NCI-H1694 treated with DMSO at 0.1 percent for 48 hours (cell line): Measurements from ENCODE around the gene KRTAP5-3.
A peak's percentile ranks its signal among the peaks of the same experiment; 100 is the strongest.

ENCODE experiments used
- DNase-seq: peaks from one replicate; lab custom pipeline; 2025; lab: John Stamatoyannopoulos, UW

KRTAP5-3 gene

GRCh38 chr11:1643146-1643690 is 35.0 kb upstream of the KRTAP5-3 start:
- no peak for DNase-seq

GRCh38 chr11:1642288-1643145 is 34.3 kb upstream of the KRTAP5-3 start:
- DNase-seq = no peak

GRCh38 chr11:1641096-1641495 is 32.8 kb upstream of the KRTAP5-3 start:
- DNase-seq = no peak

- no peak for DNase-seq
Measured at GRCh38 chr11:1640076-1640946, 32.0 kb upstream of the KRTAP5-3 start.

GRCh38 chr11:1639666-1640065 is 31.4 kb upstream of the KRTAP5-3 start:
- DNase-seq = no peak

GRCh38 chr11:1639102-1639620 is 30.9 kb upstream of the KRTAP5-3 start:
- peak; percentile 61 for DNase-seq

GRCh38 chr11:1638344-1638743 is 30.1 kb upstream of the KRTAP5-3 start:
- no peak for DNase-seq

GRCh38 chr11:1637628-1638027 is 29.4 kb upstream of the KRTAP5-3 start:
- no peak for DNase-seq

GRCh38 chr11:1636291-1636950 is 28.2 kb upstream of the KRTAP5-3 start:
- DNase-seq = no peak

GRCh38 chr11:1633864-1634263 is 25.6 kb upstream of the KRTAP5-3 start:
- DNase-seq = no peak

GRCh38 chr11:1632053-1632714 is 23.9 kb upstream of the KRTAP5-3 start:
- no peak for DNase-seq

GRCh38 chr11:1631066-1631568 is 22.9 kb upstream of the KRTAP5-3 start:
- no peak for DNase-seq

GRCh38 chr11:1630271-1630670 is 22.0 kb upstream of the KRTAP5-3 start:
- DNase-seq = no peak

- no peak for DNase-seq
Measured at GRCh38 chr11:1629326-1630185, 21.3 kb upstream of the KRTAP5-3 start, which contains the start of gene KRTAP5-5. Gene KRTAP5-5 (plus strand): TSS chr11:1629775. CDS start chr11:1629841, 66 bp downstream.

- DNase-seq = peak; percentile 8
Measured at GRCh38 chr11:1628506-1629325, 20.5 kb upstream of the KRTAP5-3 start.

GRCh38 chr11:1625541-1625940 is 17.3 kb upstream of the KRTAP5-3 start:
- DNase-seq = no peak

GRCh38 chr11:1624621-1625020 is 16.4 kb upstream of the KRTAP5-3 start:
- DNase-seq = no peak

GRCh38 chr11:1623716-1624115 is 15.5 kb upstream of the KRTAP5-3 start:
- no peak for DNase-seq

- no peak for DNase-seq
Measured at GRCh38 chr11:1622086-1622485, 13.8 kb upstream of the KRTAP5-3 start, which contains the start of gene KRTAP5-4. Gene KRTAP5-4 (minus strand): TSS chr11:1622138. CDS start chr11:1622093, 45 bp downstream.
